Measurements from ENCODE around the gene COQ10B. TPM values are rescaled to one million over a fixed set of nuclear protein-coding genes. Genes with fewer than 3 reads are reported as not detected.
"Not testable (repeated sequence)": the region's sequence is repeated elsewhere in the genome, so short reads cannot be mapped to it uniquely, and the experiment has no call there.

The COQ10B gene
- total RNA-seq, 2 experiments from 2014 or later = 5.0 to 12.2 TPM

- POLR2A ChIA-PET = no interaction called here
- DNase-seq (ENCODE audit: low spot score) = no peak
- Histone ChIP-seq H3K79me2 (ENCODE audit: insufficient read depth, low read depth, low read length) (no peaks in the 10 kb centered on the region), H3K4me1 (ENCODE audit: insufficient read depth, low read length, poor library complexity, severe bottlenecking) (no peaks in the 10 kb centered on the region), H3K9me2 (ENCODE audit: insufficient read depth, low read length) (no peaks in the 10 kb centered on the region), H3K4me2 (ENCODE audit: low read length) (no peak overlapping the region), H3K9me3 (ENCODE audit: low read length) (no peaks in the 10 kb centered on the region), H3K4me3 (ENCODE audit: low read depth, low read length, poor library complexity, severe bottlenecking) (no peak overlapping the region), H3K27ac (ENCODE audit: low read depth, low read length, poor library complexity, severe bottlenecking) (no peak overlapping the region), H3K36me3 (ENCODE audit: insufficient read depth, low read length) (peaks cover 86% of the 10 kb centered on the region), H4K20me1 (ENCODE audit: insufficient read depth, low read length) (no peaks in the 10 kb centered on the region), H2AFZ (ENCODE audit: low read length) (no peak overlapping the region)
- no peak for TF ChIP-seq CTCF (conservative IDR thresholded peaks at IDR 0.05; ENCODE audit: low read length)
- TF ChIP-seq EZH2phosphoT487 (IDR thresholded peaks at IDR 0.05; ENCODE audit: borderline replicate concordance, low read depth, low read length) = no peak
- CTCF ChIA-PET (ENCODE audit: unreplicated experiment) = no interaction called here
- no TSS peak for BruUV-seq (replicated peaks)
- intact Hi-C loops (cut with micrococcal nuclease; ENCODE audit: unreplicated experiment) = no loop called here
Measured at GRCh38 chr2:197472166-197472565, 18.8 kb downstream of the COQ10B start.

- BruUV-seq (replicated peaks) = TSS peak; percentile 15
- H3K4me1 ChIP-seq (ENCODE audit: insufficient read depth, low read length, poor library complexity, severe bottlenecking) = no peaks in the 10 kb centered on the region
- TF ChIP-seq EZH2phosphoT487 (IDR thresholded peaks at IDR 0.05; ENCODE audit: borderline replicate concordance, low read depth, low read length) (no peak), CTCF (conservative IDR thresholded peaks at IDR 0.05; ENCODE audit: low read length) (no peak)
- no peaks in the 10 kb centered on the region for H3K79me2 ChIP-seq (ENCODE audit: insufficient read depth, low read depth, low read length)
- H3K9me2 ChIP-seq (ENCODE audit: insufficient read depth, low read length) = no peaks in the 10 kb centered on the region
- H3K9me3 ChIP-seq (ENCODE audit: low read length) = no peaks in the 10 kb centered on the region
- H3K4me3 ChIP-seq (ENCODE audit: low read depth, low read length, poor library complexity, severe bottlenecking) = no peak overlapping the region
- CTCF ChIA-PET (ENCODE audit: unreplicated experiment) = no interaction called here
- H3K36me3 ChIP-seq (ENCODE audit: insufficient read depth, low read length) = peaks cover 56% of the 10 kb centered on the region
- DNase-seq (ENCODE audit: low spot score) = no peak
- no peak overlapping the region for H3K27ac ChIP-seq (ENCODE audit: low read depth, low read length, poor library complexity, severe bottlenecking)
- POLR2A ChIA-PET = interaction anchor here (0.6 to 1.1 kb wide), 2 partner anchors 48 to 112 kb away, joined by 3 read pairs; no protein-coding TSS in a partner anchor
- H2AFZ ChIP-seq (ENCODE audit: low read length) = no peak overlapping the region
- intact Hi-C loops (cut with micrococcal nuclease; ENCODE audit: unreplicated experiment) = no loop called here
- H3K4me2 ChIP-seq (ENCODE audit: low read length) = no peak overlapping the region
- no peaks in the 10 kb centered on the region for H4K20me1 ChIP-seq (ENCODE audit: insufficient read depth, low read length)
Measured at GRCh38 chr2:197477797-197478196, 24.4 kb downstream of the COQ10B start.

- no peak overlapping the region for H2AFZ ChIP-seq (ENCODE audit: low read length)
- DNase-seq (ENCODE audit: low spot score) = no peak
- peaks cover 20% of the 10 kb centered on the region; the same call in 1 of the 2 replicates for H3K9me3 ChIP-seq (ENCODE audit: low read length)
- POLR2A ChIA-PET = interaction anchor here (0.9 to 1.2 kb wide), 3 partner anchors 8 to 22 kb away, joined by 3 to 6 read pairs (median 3); no protein-coding TSS in a partner anchor
- H3K4me2 ChIP-seq (ENCODE audit: low read length) = no peak overlapping the region
- no peaks in the 10 kb centered on the region for H3K79me2 ChIP-seq (ENCODE audit: insufficient read depth, low read depth, low read length)
- TF ChIP-seq EZH2phosphoT487 (IDR thresholded peaks at IDR 0.05; ENCODE audit: borderline replicate concordance, low read depth, low read length) (no peak), CTCF (conservative IDR thresholded peaks at IDR 0.05; ENCODE audit: low read length) (no peak)
- CTCF ChIA-PET (ENCODE audit: unreplicated experiment) = no interaction called here
- peaks cover 58% of the 10 kb centered on the region for H3K36me3 ChIP-seq (ENCODE audit: insufficient read depth, low read length)
- H3K27ac ChIP-seq (ENCODE audit: low read depth, low read length, poor library complexity, severe bottlenecking) = no peak overlapping the region
- no peaks in the 10 kb centered on the region for H4K20me1 ChIP-seq (ENCODE audit: insufficient read depth, low read length)
- no TSS peak for BruUV-seq (replicated peaks)
- no peak overlapping the region for H3K4me3 ChIP-seq (ENCODE audit: low read depth, low read length, poor library complexity, severe bottlenecking)
- no peaks in the 10 kb centered on the region for H3K9me2 ChIP-seq (ENCODE audit: insufficient read depth, low read length)
- intact Hi-C loops (cut with micrococcal nuclease; ENCODE audit: unreplicated experiment) = no loop called here
- no peaks in the 10 kb centered on the region for H3K4me1 ChIP-seq (ENCODE audit: insufficient read depth, low read length, poor library complexity, severe bottlenecking)
Measured at GRCh38 chr2:197480165-197481036, 27.0 kb downstream of the COQ10B start.

- intact Hi-C loops (cut with micrococcal nuclease; ENCODE audit: unreplicated experiment); H3K79me2 ChIP-seq (ENCODE audit: insufficient read depth, low read depth, low read length); H3K4me3 ChIP-seq (ENCODE audit: low read depth, low read length, poor library complexity, severe bottlenecking); H3K9me2 ChIP-seq (ENCODE audit: insufficient read depth, low read length); H3K4me1 ChIP-seq (ENCODE audit: insufficient read depth, low read length, poor library complexity, severe bottlenecking); CTCF ChIA-PET (ENCODE audit: unreplicated experiment); BruUV-seq (replicated peaks); H3K27ac ChIP-seq (ENCODE audit: low read depth, low read length, poor library complexity, severe bottlenecking); H2AFZ ChIP-seq (ENCODE audit: low read length); H4K20me1 ChIP-seq (ENCODE audit: insufficient read depth, low read length); H3K4me2 ChIP-seq (ENCODE audit: low read length); DNase-seq (ENCODE audit: low spot score): not testable (repeated sequence)
- POLR2A ChIA-PET = interaction anchor here (0.6 to 0.7 kb wide), 3 partner anchors 15 to 1710 kb away, joined by 3 to 7 read pairs (median 4); no protein-coding TSS in a partner anchor
- peaks cover 24% of the 10 kb centered on the region; the same call in 1 of the 2 replicates for H3K9me3 ChIP-seq (ENCODE audit: low read length)
- peaks cover 68% of the 10 kb centered on the region for H3K36me3 ChIP-seq (ENCODE audit: insufficient read depth, low read length)
Measured at GRCh38 chr2:197484248-197484647, 30.9 kb downstream of the COQ10B start.
